Lower lobe of right lung (tissue), 2 donors: Measurements from ENCODE around the gene EPM2A. TPM values are rescaled to one million over a fixed set of nuclear protein-coding genes. Genes with fewer than 3 reads are reported as not detected.

ENCODE experiments used
- ATAC-seq, 2 donors: fragments of 200-7000 bp; cut with Tn5 transposase; one replicate each; pipeline ENCODE4 v1.9.1; 2020 to 2022; ENCODE audit warnings: mild to moderate bottlenecking in 2 of 2, moderate library complexity in 2 of 2
- DNase-seq: peaks from one replicate; pipeline ENCODE4 v3.0.0-alpha.2; 2020
- H3K27ac ChIP-seq: fragments of 200-600 bp; one replicate; pipeline ENCODE4 v1.8.0; 2022
- H3K27me3 ChIP-seq: fragments of 200-600 bp; one replicate; pipeline ENCODE4 v1.8.0; 2022; ENCODE audit warnings: low read depth
- H3K36me3 ChIP-seq: fragments of 200-600 bp; one replicate; pipeline ENCODE4 v1.8.0; 2022; ENCODE audit warnings: mild to moderate bottlenecking
- H3K4me1 ChIP-seq: fragments of 200-600 bp; one replicate; pipeline ENCODE4 v1.8.0; 2022
- H3K4me3 ChIP-seq: fragments of 200-600 bp; one replicate; pipeline ENCODE4 v1.8.0; 2022; ENCODE audit warnings: mild to moderate bottlenecking
- H3K9me3 ChIP-seq: fragments of 200-600 bp; one replicate; pipeline ENCODE4 v1.8.0; 2022
- CTCF ChIP-seq: fragments of 200-600 bp; IDR thresholded peaks from one replicate; pipeline ENCODE4 v1.8.0; 2022; ENCODE audit warnings: antibody characterized with exemption, mild to moderate bottlenecking
- intact Hi-C: fragments of 100-400 bp; cut with DNase I; formaldehyde crosslinking; loops from one replicate; pipeline ENCODE4 v1.11.0; 2022
- long read RNA-seq: library from polyadenylated mRNA; unstranded; transcript quantifications from one replicate; pipeline ENCODE4 v2.0.0, GENCODE V29; 2021
- total RNA-seq: library from RNA; stranded (reverse); fragmentation: NEBNext Ultra II Directional; extraction: Animal tissue kit (Norgen Biotek cat#: 25700); gene quantifications from one replicate; pipeline ENCODE4 v1.2.1, GENCODE V29; 2021
- donor health status: DM: no; HTN: yes; CAD: no; lungs with severe emphysema.

EPM2A gene
- total RNA-seq: 10.6 TPM
- long read RNA-seq, full-length matches to known transcripts: 10 of 11 reads
- long read RNA-seq, partial matches to known transcripts: 0 of 11 reads
- long read RNA-seq, other reads (novel, unspliced or antisense): 1 of 11 reads

- H3K9me3 ChIP-seq: no peaks in the 10 kb centered on the region
- intact Hi-C loops: no loop called here
- H3K36me3 ChIP-seq: no peaks in the 10 kb centered on the region
- H3K4me3 ChIP-seq: peak within 1 kb of the TSS; percentile 68
- no peaks in the 10 kb centered on the region for H3K27me3 ChIP-seq
- peak; percentile 92 for DNase-seq
- peak within 1 kb of the TSS; percentile 95 for H3K27ac ChIP-seq
- H3K4me1 ChIP-seq: peaks cover 19% of the 10 kb centered on the region
- peak; percentile 89 to 94 for ATAC-seq
- TF ChIP-seq CTCF: no peak
Observed at GRCh38 chr6:145735356-145736165, at the start of gene EPM2A. EPM2A (minus strand) TSS chr6:145735520; CDS start chr6:145735498, 22 bp downstream.

GRCh38 chr6:145784683-145785082 is 49.4 kb upstream of the EPM2A start:
- intact Hi-C loops: no loop called here
- Histone ChIP-seq H3K27me3 (no peaks in the 10 kb centered on the region), H3K27ac (no peak overlapping the region), H3K36me3 (no peaks in the 10 kb centered on the region), H3K4me1 (no peaks in the 10 kb centered on the region), H3K4me3 (no peak overlapping the region), H3K9me3 (no peaks in the 10 kb centered on the region)
- DNase-seq (no peak), ATAC-seq (no peak)
- TF ChIP-seq CTCF: no peak

GRCh38 chr6:145783796-145784195 is 48.5 kb upstream of the EPM2A start:
- Histone ChIP-seq H3K9me3 (no peaks in the 10 kb centered on the region), H3K27ac (no peak overlapping the region), H3K4me1 (no peaks in the 10 kb centered on the region), H3K4me3 (no peak overlapping the region), H3K36me3 (no peaks in the 10 kb centered on the region), H3K27me3 (no peaks in the 10 kb centered on the region)
- no peak for ATAC-seq
- intact Hi-C loops: no loop called here
- TF ChIP-seq CTCF: no peak
- DNase-seq: no peak

GRCh38 chr6:145772846-145773245 is 37.5 kb upstream of the EPM2A start:
- H3K4me3 ChIP-seq: no peak overlapping the region
- no peak for DNase-seq
- no peaks in the 10 kb centered on the region for H3K36me3 ChIP-seq
- H3K27me3 ChIP-seq: no peaks in the 10 kb centered on the region
- no peak overlapping the region for H3K27ac ChIP-seq
- H3K9me3 ChIP-seq: peaks cover 7% of the 10 kb centered on the region
- intact Hi-C loops: no loop called here
- no peak for TF ChIP-seq CTCF
- H3K4me1 ChIP-seq: no peaks in the 10 kb centered on the region
- ATAC-seq: no peak

- Histone ChIP-seq H3K27me3 (no peaks in the 10 kb centered on the region), H3K27ac (no peak overlapping the region), H3K36me3 (no peaks in the 10 kb centered on the region), H3K4me1 (no peaks in the 10 kb centered on the region), H3K4me3 (no peak overlapping the region), H3K9me3 (no peaks in the 10 kb centered on the region)
- no peak for DNase-seq
- TF ChIP-seq CTCF: no peak
- intact Hi-C loops: no loop called here
- no peak for ATAC-seq
Observed at GRCh38 chr6:145765449-145765848, 30.1 kb upstream of the EPM2A start.
